Endodermal cell (in vitro differentiated cells): ENCODE results near the gene CMTR1. TPM values are rescaled to one million over a fixed set of nuclear protein-coding genes. Genes with fewer than 3 reads are reported as not detected.
"Not testable (repeated sequence)": the region's sequence is repeated elsewhere in the genome, so short reads cannot be mapped to it uniquely, and the experiment has no call there.

Experiments
- DNase-seq: peaks from one replicate; pipeline ENCODE4 v3.0.0-alpha.2; 2017
- H3K27ac ChIP-seq: 2 replicates; pipeline ENCODE4 v1.5.1; 2013; ENCODE audit warnings: mild to moderate bottlenecking, low read depth, low read length, moderate library complexity
- H3K27me3 ChIP-seq: 2 replicates; pipeline ENCODE4 v1.6.1; 2013; ENCODE audit warnings: mild to moderate bottlenecking, low read length, moderate library complexity; ENCODE audit not compliant: insufficient read depth, control insufficient read depth, poor library complexity, severe bottlenecking
- H3K36me3 ChIP-seq: 2 replicates; pipeline ENCODE4 v1.7.0; 2013; ENCODE audit warnings: mild to moderate bottlenecking, low read length, moderate library complexity; ENCODE audit not compliant: control insufficient read depth, insufficient read depth
- H3K4me1 ChIP-seq: one replicate; pipeline ENCODE4 v1.7.0; 2013; ENCODE audit warnings: low read length; ENCODE audit not compliant: control insufficient read depth, insufficient read depth
- H3K4me3 ChIP-seq: 2 replicates; pipeline ENCODE4 v1.5.1; 2013; ENCODE audit warnings: mild to moderate bottlenecking, low read length, moderate library complexity
- H3K9ac ChIP-seq: 2 replicates; pipeline ENCODE4 v1.6.1; 2013; ENCODE audit warnings: mild to moderate bottlenecking, low read length, moderate library complexity; ENCODE audit not compliant: poor library complexity, severe bottlenecking; ENCODE audit errors: extremely low read depth
- H3K9me3 ChIP-seq: 2 replicates; pipeline ENCODE4 v1.6.1; 2013; ENCODE audit warnings: mild to moderate bottlenecking, low read length, moderate library complexity; ENCODE audit not compliant: control insufficient read depth
- H3K27ac Mint-ChIP-seq: 2 replicates; pipeline ENCODE4 v1.8.0; 2020; ENCODE audit warnings: mixed read lengths
- H3K27me3 Mint-ChIP-seq: 2 replicates; pipeline ENCODE4 v1.8.0; 2021; ENCODE audit warnings: mild to moderate bottlenecking, mixed read lengths; ENCODE audit not compliant: insufficient read depth
- H3K36me3 Mint-ChIP-seq: 2 replicates; pipeline ENCODE4 v1.8.0; 2020; ENCODE audit warnings: low read depth, mixed read lengths
- H3K4me1 Mint-ChIP-seq: 2 replicates; pipeline ENCODE4 v1.8.0; 2020; ENCODE audit warnings: mixed read lengths
- H3K4me3 Mint-ChIP-seq: 2 replicates; pipeline ENCODE4 v1.8.0; 2020; ENCODE audit warnings: mild to moderate bottlenecking, moderate library complexity, mixed read lengths
- H3K9me3 Mint-ChIP-seq: 2 replicates; pipeline ENCODE4 v1.8.0; 2020; ENCODE audit warnings: mild to moderate bottlenecking, mixed read lengths
- CTCF ChIP-seq: fragments of 200-600 bp; sonication (generic); conservative IDR thresholded peaks from 2 replicates; pipeline ENCODE4 v1.5.0; 2021; ENCODE audit warnings: antibody characterized with exemption, mild to moderate bottlenecking
- WGBS, 2 experiments: methylation state at CpG; one replicate each; pipeline versions ENCODE4 v1.1.5 to v1.1.7; 2013; ENCODE audit warnings: missing lambda C conversion rate in 2 of 2, mixed read lengths in 1 of 2; ENCODE audit not compliant: insufficient coverage in 1 of 2, insufficient read length in 1 of 2; 5-methylcytosine and 5-hydroxymethylcytosine counted together
- total RNA-seq, 2 donors: library from RNA; stranded (reverse); fragmentation: NEBNext Ultra II Directional in 1 of 2; extraction: Animal tissue kit (Norgen Biotek cat#: 25700) in 1 of 2; gene quantifications; 2 replicates in 1 of 2; 3 replicates in 1 of 2; pipeline ENCODE4 v1.2.1, GENCODE V29; 2021

CMTR1 gene
- total RNA-seq, 2 donors from 2014 or later = 62.0 to 91.6 TPM

GRCh38 chr6:37438930-37439329 lies 5.9 kb downstream of the CMTR1 start:
- Mint-ChIP-seq H3K9me3 (no peaks in the 10 kb centered on the region), H3K4me1 (peaks cover 54% of the 10 kb centered on the region), H3K27me3 (no peaks in the 10 kb centered on the region), H3K36me3 (peaks cover 33% of the 10 kb centered on the region), H3K27ac (peak overlapping the region; percentile 17), H3K4me3 (peak overlapping the region; percentile 12)
- TF ChIP-seq CTCF = no peak
- Histone ChIP-seq H3K36me3 (peaks cover 55% of the 10 kb centered on the region), H3K27ac (no peak overlapping the region), H3K27me3 (no peaks in the 10 kb centered on the region), H3K9ac (no peak overlapping the region), H3K9me3 (no peaks in the 10 kb centered on the region), H3K4me1 (peaks cover 29% of the 10 kb centered on the region), H3K4me3 (peak overlapping the region; percentile 21)
- DNase-seq = no peak
- WGBS, 2 experiments = 80% methylated on average over 1 of the region's 1 CpG

GRCh38 chr6:37441651-37442050 lies 8.6 kb downstream of the CMTR1 start:
- H3K27me3 ChIP-seq = no peaks in the 10 kb centered on the region
- Mint-ChIP-seq H3K9me3 (no peaks in the 10 kb centered on the region), H3K36me3 (peaks cover 52% of the 10 kb centered on the region), H3K4me1 (peaks cover 34% of the 10 kb centered on the region), H3K4me3 (no peak overlapping the region), H3K27ac (no peak overlapping the region), H3K27me3 (no peaks in the 10 kb centered on the region)
- TF ChIP-seq CTCF = no peak
- H3K4me1 ChIP-seq = peaks cover 27% of the 10 kb centered on the region
- no peak overlapping the region for H3K9ac ChIP-seq
- H3K27ac ChIP-seq = no peak overlapping the region
- H3K36me3 ChIP-seq = peaks cover 63% of the 10 kb centered on the region
- H3K9me3 ChIP-seq = no peaks in the 10 kb centered on the region
- no peak overlapping the region for H3K4me3 ChIP-seq
- WGBS, 2 experiments = 97 to 98% methylated on average over 4 to 6 of the region's 6 CpGs
- no peak for DNase-seq

DNA sequence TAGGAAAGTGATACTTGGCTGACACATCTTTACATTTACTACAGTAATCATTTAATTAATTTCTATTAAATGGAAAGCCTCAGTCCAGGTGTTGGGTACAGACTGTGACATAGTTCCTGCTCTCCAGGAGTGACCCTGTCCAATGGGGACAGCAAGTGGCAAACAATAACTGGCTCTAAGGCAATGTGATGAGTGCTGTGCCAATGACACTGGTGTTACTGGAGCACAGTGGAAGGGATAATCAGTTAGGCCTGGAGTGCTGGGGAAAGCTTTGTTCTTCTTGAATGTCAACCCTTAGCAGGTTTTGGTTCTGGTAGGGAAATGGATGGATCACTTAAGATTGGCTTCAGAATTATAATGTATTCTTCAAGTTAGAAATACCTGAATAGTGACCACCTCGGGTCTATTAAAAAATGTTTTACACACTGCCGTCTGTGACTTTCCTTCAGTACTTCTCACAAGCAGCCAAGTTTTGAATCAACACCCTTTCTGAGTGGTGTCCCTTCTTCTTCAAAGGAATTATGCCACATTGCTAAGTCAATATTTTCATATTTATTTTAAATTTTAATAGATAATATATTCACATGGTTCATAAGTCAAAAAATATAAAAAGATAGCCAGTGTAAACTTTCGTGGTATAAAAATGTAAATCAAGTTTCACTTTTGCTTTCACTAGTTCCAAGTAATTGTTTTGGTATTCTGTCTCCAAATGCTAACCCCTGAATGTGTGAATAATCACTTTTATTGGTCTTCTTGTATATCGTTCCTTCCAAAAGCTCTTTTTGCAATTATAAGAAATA lies 9.6 kb downstream of the CMTR1 start:
- Histone ChIP-seq H3K9ac (no peak overlapping the region), H3K36me3 (peaks cover 65% of the 10 kb centered on the region), H3K27me3 (no peaks in the 10 kb centered on the region), H3K4me3 (no peak overlapping the region), H3K4me1 (peaks cover 24% of the 10 kb centered on the region), H3K9me3 (no peaks in the 10 kb centered on the region), H3K27ac (no peak overlapping the region)
- WGBS, 2 experiments = 89 to 96% methylated on average over 3 to 4 of the region's 4 CpGs
- Mint-ChIP-seq H3K36me3 (peaks cover 54% of the 10 kb centered on the region), H3K4me1 (peaks cover 30% of the 10 kb centered on the region), H3K27me3 (no peaks in the 10 kb centered on the region), H3K27ac (no peak overlapping the region), H3K4me3 (no peak overlapping the region), H3K9me3 (no peaks in the 10 kb centered on the region)
- DNase-seq = no peak
- no peak for TF ChIP-seq CTCF

GRCh38 chr6:37443216-37443542 lies 10.2 kb downstream of the CMTR1 start:
- not testable (repeated sequence) for H3K27me3 Mint-ChIP-seq, H3K4me3 ChIP-seq, H3K9me3 ChIP-seq, DNase-seq, H3K27ac ChIP-seq, H3K27me3 ChIP-seq, H3K27ac Mint-ChIP-seq, H3K4me3 Mint-ChIP-seq, H3K9me3 Mint-ChIP-seq, H3K9ac ChIP-seq
- peaks cover 65% of the 10 kb centered on the region for H3K36me3 ChIP-seq
- Mint-ChIP-seq H3K4me1 (peaks cover 25% of the 10 kb centered on the region), H3K36me3 (peaks cover 54% of the 10 kb centered on the region)
- peaks cover 23% of the 10 kb centered on the region for H3K4me1 ChIP-seq
- 96% methylated on average over 5 of the region's 5 CpGs; no CpG with 5 or more reads in 1 of the 2 experiments for WGBS, 2 experiments
